ENCODE data around the gene ZNF175. TPM values are rescaled to one million over a fixed set of nuclear protein-coding genes. Genes with fewer than 3 reads are reported as not detected.

ZNF175 gene
- total RNA-seq, 2 donors from 2014 or later, result 10.8 to 11.3 TPM

GRCh38 chr19:51640386-51640785, 69.3 kb downstream of the ZNF175 start:
- no peak for DNase-seq
- 89% methylated on average over 3 of the region's 3 CpGs; no CpG with 5 or more reads in 1 of the 2 experiments for WGBS, 2 experiments (ENCODE audit: insufficient coverage in 1 of 2, insufficient read length in 1 of 2)
- Histone ChIP-seq H3K27ac (ENCODE audit: low read depth, low read length) (no peak overlapping the region), H3K27me3 (ENCODE audit: control insufficient read depth, insufficient read depth, low read length, poor library complexity, severe bottlenecking) (no peaks in the 10 kb centered on the region), H3K9ac (ENCODE audit: extremely low read depth, low read length, poor library complexity, severe bottlenecking) (no peak overlapping the region), H3K36me3 (ENCODE audit: control insufficient read depth, insufficient read depth, low read length) (no peaks in the 10 kb centered on the region), H3K9me3 (ENCODE audit: control insufficient read depth, low read length) (peaks cover 8% of the 10 kb centered on the region), H3K4me1 (ENCODE audit: control insufficient read depth, insufficient read depth, low read length) (no peaks in the 10 kb centered on the region), H3K4me3 (ENCODE audit: low read length) (no peak overlapping the region)
- H3K9me3 Mint-ChIP-seq, result peaks cover 23% of the 10 kb centered on the region
- no peaks in the 10 kb centered on the region for H3K4me1 Mint-ChIP-seq
- no peak overlapping the region for H3K4me3 Mint-ChIP-seq
- peaks cover 14% of the 10 kb centered on the region for H3K27me3 Mint-ChIP-seq (ENCODE audit: insufficient read depth)
- H3K27ac Mint-ChIP-seq, result no peak overlapping the region
- no peaks in the 10 kb centered on the region for H3K36me3 Mint-ChIP-seq (ENCODE audit: low read depth)
- no peak for TF ChIP-seq CTCF (conservative IDR thresholded peaks at IDR 0.05)

- Histone ChIP-seq H3K27ac (ENCODE audit: low read depth, low read length) (no peak overlapping the region), H3K4me1 (ENCODE audit: control insufficient read depth, insufficient read depth, low read length) (no peaks in the 10 kb centered on the region), H3K9me3 (ENCODE audit: control insufficient read depth, low read length) (peaks cover 8% of the 10 kb centered on the region), H3K27me3 (ENCODE audit: control insufficient read depth, insufficient read depth, low read length, poor library complexity, severe bottlenecking) (no peaks in the 10 kb centered on the region), H3K36me3 (ENCODE audit: control insufficient read depth, insufficient read depth, low read length) (no peaks in the 10 kb centered on the region), H3K9ac (ENCODE audit: extremely low read depth, low read length, poor library complexity, severe bottlenecking) (no peak overlapping the region), H3K4me3 (ENCODE audit: low read length) (no peak overlapping the region)
- Mint-ChIP-seq H3K27me3 (ENCODE audit: insufficient read depth) (peaks cover 14% of the 10 kb centered on the region), H3K36me3 (ENCODE audit: low read depth) (no peaks in the 10 kb centered on the region), H3K27ac (no peak overlapping the region), H3K4me1 (no peaks in the 10 kb centered on the region), H3K9me3 (peaks cover 13% of the 10 kb centered on the region), H3K4me3 (no peak overlapping the region)
- no peak for DNase-seq
- no peak for TF ChIP-seq CTCF (conservative IDR thresholded peaks at IDR 0.05)
Measured at GRCh38 chr19:51641648-51642047, 70.6 kb downstream of the ZNF175 start.

Other genes with a start within 250 kb of the ZNF175 start
- 10 to 100 TPM in 1 of 2 donors, 1 to 10 TPM in 1; 6.4 to 11.5 TPM for gene VSIG10L, start 229.1 kb upstream of the ZNF175 start, total RNA-seq
- gene ETFB, start 204.9 kb upstream of the ZNF175 start, total RNA-seq, result 10 to 100 TPM; 54.3 to 77.3 TPM
- 1 to 10 TPM; 1.3 to 2.5 TPM for gene CLDND2, start 202.3 kb upstream of the ZNF175 start, total RNA-seq
- gene NKG7, start 198.6 kb upstream of the ZNF175 start, total RNA-seq, result not detected
- gene LIM2, start 183.3 kb upstream of the ZNF175 start, total RNA-seq, result not detected
- gene C19orf84, start 180.7 kb upstream of the ZNF175 start, total RNA-seq, result 1 to 10 TPM; 1.4 to 1.8 TPM
- gene SIGLEC10, start 153.6 kb upstream of the ZNF175 start, total RNA-seq, result not detected
- gene SIGLEC8, start 112.8 kb upstream of the ZNF175 start, total RNA-seq, result not detected
- not detected for gene CEACAM18, start 92.7 kb upstream of the ZNF175 start, total RNA-seq
- gene SIGLEC12, start 69.5 kb upstream of the ZNF175 start, total RNA-seq, result not detected
- gene SIGLEC6, start 39.6 kb upstream of the ZNF175 start, total RNA-seq, result under 1 TPM in 1 of 2 donors, not detected in 1; 0.26 TPM
- not detected for gene SIGLEC5, start 59.1 kb downstream of the ZNF175 start, total RNA-seq
- not detected for gene SIGLEC14, start 75.5 kb downstream of the ZNF175 start, total RNA-seq
- gene SPACA6, start 122.0 kb downstream of the ZNF175 start, total RNA-seq, result 10 to 100 TPM; 18.4 to 26.8 TPM
- gene HAS1, start 152.7 kb downstream of the ZNF175 start, total RNA-seq, result under 1 TPM in 1 of 2 donors, not detected in 1; 0.22 TPM
- not detected for gene FPR1, start 180.6 kb downstream of the ZNF175 start, total RNA-seq
- gene FPR2, start 189.9 kb downstream of the ZNF175 start, total RNA-seq, result under 1 TPM in 1 of 2 donors, not detected in 1; 0.11 TPM
- gene FPR3, start 223.9 kb downstream of the ZNF175 start, total RNA-seq, result not detected